ENCODE results near the gene MFAP3L. TPM values are rescaled to one million over a fixed set of nuclear protein-coding genes. Genes with fewer than 3 reads are reported as not detected.

The MFAP3L gene
- total RNA-seq, 4 donors from 2014 or later, result 5.4 to 10.6 (median 8.4) TPM

DNA sequence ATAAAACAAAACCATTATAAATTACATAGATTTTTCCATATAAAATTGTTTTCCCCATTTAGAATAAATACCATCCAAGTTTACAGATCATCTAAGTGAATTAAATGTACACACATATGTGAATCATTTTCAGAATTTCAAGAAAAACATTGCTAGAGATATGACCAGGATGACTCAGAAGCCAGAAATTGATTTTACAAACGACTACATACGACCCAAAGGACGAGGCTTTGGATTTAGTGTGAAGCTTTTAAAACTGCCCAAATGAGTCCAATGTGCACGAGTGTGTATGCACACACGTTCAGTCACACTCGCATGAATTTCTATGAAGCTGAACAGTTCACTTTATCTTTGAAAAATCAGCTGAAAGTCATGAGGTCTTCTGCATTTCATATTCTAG, 37.9 kb downstream of the MFAP3L start:
- no peak for DNase-seq
- H3K27ac ChIP-seq, result no peak overlapping the region
- H3K9me3 ChIP-seq, result no peaks in the 10 kb centered on the region
- TF ChIP-seq CTCF (IDR thresholded peaks at IDR 0.05) (no peak), POLR2A (IDR thresholded peaks at IDR 0.05) (no peak)
- H3K27me3 ChIP-seq, result no peaks in the 10 kb centered on the region
- no peaks in the 10 kb centered on the region for H3K36me3 ChIP-seq
- 78 to 88% methylated on average over 6 of the region's 6 CpGs for WGBS, 2 donors
- no peak overlapping the region for H3K4me3 ChIP-seq (replicated peaks in 1 of 3)
- intact Hi-C loops (cut with DNase I), result no loop called here
- no peaks in the 10 kb centered on the region for H3K4me1 ChIP-seq

DNA sequence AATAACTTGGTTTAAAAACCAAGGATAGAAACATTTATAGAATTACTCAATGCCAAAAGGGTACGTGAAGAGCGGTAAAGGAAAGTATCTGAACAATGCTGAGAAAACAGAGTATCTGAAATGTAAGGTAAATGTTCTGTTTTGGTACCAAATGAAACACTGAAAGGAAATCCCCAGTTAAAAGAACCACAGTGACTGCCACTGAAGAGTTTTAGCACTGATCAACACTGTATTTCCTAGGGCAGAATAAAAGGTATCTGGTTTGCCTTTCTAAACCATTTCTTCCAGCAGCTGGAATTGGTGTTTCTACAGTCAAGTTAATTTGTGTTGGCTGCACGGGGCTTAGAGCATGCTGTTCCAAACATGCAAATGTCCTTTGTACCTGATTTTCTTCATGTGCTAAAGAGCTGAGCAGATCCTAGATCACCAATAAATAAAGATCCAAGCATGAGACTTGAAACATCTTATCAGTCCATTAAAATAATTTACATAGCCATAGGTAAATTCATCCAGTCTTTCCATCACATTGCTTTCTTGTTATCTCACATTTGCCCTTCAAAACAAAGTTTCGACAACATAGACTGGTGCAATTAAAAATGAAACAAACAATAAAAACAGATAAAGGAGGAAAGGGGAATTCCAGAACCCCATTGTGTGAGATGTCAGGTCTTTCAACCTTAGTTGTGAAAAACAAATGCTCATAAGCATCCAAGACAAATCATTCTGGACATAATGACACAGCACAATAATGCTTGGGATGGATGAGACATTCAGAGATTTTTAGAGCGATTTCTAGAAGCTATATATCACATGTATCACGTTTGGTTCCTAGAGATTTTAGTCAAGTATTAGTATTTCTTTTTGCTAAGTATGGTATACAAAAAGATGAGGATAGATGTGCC, 38.6 kb downstream of the MFAP3L start:
- intact Hi-C loops (cut with DNase I), result no loop called here
- no peak for DNase-seq
- H3K9me3 ChIP-seq, result no peaks in the 10 kb centered on the region
- H3K27ac ChIP-seq, result no peak overlapping the region
- H3K36me3 ChIP-seq, result no peaks in the 10 kb centered on the region
- no peaks in the 10 kb centered on the region for H3K27me3 ChIP-seq
- H3K4me1 ChIP-seq, result no peaks in the 10 kb centered on the region
- 79 to 86% methylated on average over 6 of the region's 6 CpGs for WGBS, 2 donors
- TF ChIP-seq POLR2A (IDR thresholded peaks at IDR 0.05) (no peak), CTCF (IDR thresholded peaks at IDR 0.05) (no peak)
- H3K4me3 ChIP-seq (replicated peaks in 1 of 3), result no peak overlapping the region

- TF ChIP-seq CTCF (IDR thresholded peaks at IDR 0.05) (no peak), POLR2A (IDR thresholded peaks at IDR 0.05) (no peak)
- no peaks in the 10 kb centered on the region for H3K9me3 ChIP-seq
- no peak overlapping the region for H3K4me3 ChIP-seq (replicated peaks in 1 of 3)
- no peaks in the 10 kb centered on the region for H3K27me3 ChIP-seq
- intact Hi-C loops (cut with DNase I), result no loop called here
- no peaks in the 10 kb centered on the region for H3K4me1 ChIP-seq
- H3K27ac ChIP-seq, result no peak overlapping the region
- WGBS, 2 donors, result 91 to 94% methylated on average over 2 of the region's 2 CpGs
- no peak for DNase-seq
- no peaks in the 10 kb centered on the region for H3K36me3 ChIP-seq
Measured at GRCh38 chr4:169986369-169986768, 39.8 kb downstream of the MFAP3L start.

GRCh38 chr4:169985881-169986280, 40.3 kb downstream of the MFAP3L start:
- Histone ChIP-seq H3K27me3 (no peaks in the 10 kb centered on the region), H3K36me3 (no peaks in the 10 kb centered on the region), H3K27ac (no peak overlapping the region), H3K4me1 (no peaks in the 10 kb centered on the region), H3K4me3 (replicated peaks in 1 of 3) (no peak overlapping the region), H3K9me3 (no peaks in the 10 kb centered on the region)
- TF ChIP-seq CTCF (IDR thresholded peaks at IDR 0.05) (no peak), POLR2A (IDR thresholded peaks at IDR 0.05) (no peak)
- intact Hi-C loops (cut with DNase I), result no loop called here
- no peak for DNase-seq
- 44 to 48% methylated on average over 2 of the region's 2 CpGs for WGBS, 2 donors

- TF ChIP-seq CTCF (IDR thresholded peaks at IDR 0.05) (no peak), POLR2A (IDR thresholded peaks at IDR 0.05) (no peak)
- intact Hi-C loops (cut with DNase I), result no loop called here
- no peak overlapping the region for H3K4me3 ChIP-seq (replicated peaks in 1 of 3)
Measured at GRCh38 chr4:169984745-169985144, 41.5 kb downstream of the MFAP3L start.

More at GRCh38 chr4:169984745-169985144, 41.5 kb downstream of the MFAP3L start:
- DNase-seq, result no peak
- H3K36me3 ChIP-seq, result no peaks in the 10 kb centered on the region
- H3K9me3 ChIP-seq, result no peaks in the 10 kb centered on the region
- no peaks in the 10 kb centered on the region for H3K27me3 ChIP-seq
- no peaks in the 10 kb centered on the region for H3K4me1 ChIP-seq
- 75 to 89% methylated on average over 4 of the region's 4 CpGs for WGBS, 2 donors
- no peak overlapping the region for H3K27ac ChIP-seq

Measured in thyroid gland (tissue), 4 donors.